ENCODE measurements around the gene GAS7. TPM values are rescaled to one million over a fixed set of nuclear protein-coding genes. Genes with fewer than 3 reads are reported as not detected.
"Not testable (repeated sequence)": the region's sequence is repeated elsewhere in the genome, so short reads cannot be mapped to it uniquely, and the experiment has no call there.

GAS7 gene
- total RNA-seq, 1 donor from 2014 or later, result 8.5 TPM

GRCh38 chr17:10018461-10018891, 179.9 kb downstream of the GAS7 start:
- Mint-ChIP-seq H3K27me3 (ENCODE audit: low read depth, unreplicated experiment) (peaks cover 3% of the 10 kb centered on the region), H3K27ac (ENCODE audit: unreplicated experiment) (no peak overlapping the region), H3K4me1 (ENCODE audit: low read depth, unreplicated experiment) (peaks cover 22% of the 10 kb centered on the region), H3K36me3 (ENCODE audit: low read depth, unreplicated experiment) (no peaks in the 10 kb centered on the region), H3K4me3 (ENCODE audit: unreplicated experiment) (no peak overlapping the region), H3K9me3 (ENCODE audit: unreplicated experiment) (no peaks in the 10 kb centered on the region)
- Histone ChIP-seq H3K9me3 (ENCODE audit: insufficient read depth, low read depth, low read length) (no peaks in the 10 kb centered on the region), H3K27me3 (ENCODE audit: insufficient read depth, low read length) (no peaks in the 10 kb centered on the region), H3K9ac (ENCODE audit: low read length) (no peak overlapping the region), H3K4me3 (ENCODE audit: insufficient read depth, low read depth, low read length) (no peak overlapping the region), H3K4me1 (ENCODE audit: insufficient read depth, low read length) (no peaks in the 10 kb centered on the region), H3K79me2 (ENCODE audit: insufficient read depth, low read length) (no peaks in the 10 kb centered on the region), H3K4me2 (ENCODE audit: low read length) (no peak overlapping the region), H3K36me3 (ENCODE audit: insufficient read depth, low read length) (no peaks in the 10 kb centered on the region), H3K27ac (ENCODE audit: low read depth, low read length) (no peak overlapping the region), H2AFZ (ENCODE audit: low read depth, low read length) (no peak overlapping the region), H4K20me1 (ENCODE audit: insufficient read depth, low read length) (no peaks in the 10 kb centered on the region)
- TF ChIP-seq EZH2 (IDR thresholded peaks at IDR 0.05; ENCODE audit: insufficient read depth, low read length) (no peak), CTCF (IDR thresholded peaks at IDR 0.05; ENCODE audit: insufficient read depth, low read depth, low read length) (no peak)
- FAIRE-seq, result no peak
- no peak for DNase-seq (ENCODE audit: low read depth)

- not testable (repeated sequence) for H3K4me1 ChIP-seq (ENCODE audit: insufficient read depth, low read length); H2AFZ ChIP-seq (ENCODE audit: low read depth, low read length); H3K27me3 ChIP-seq (ENCODE audit: insufficient read depth, low read length); H3K27me3 Mint-ChIP-seq (ENCODE audit: low read depth, unreplicated experiment); H3K9me3 ChIP-seq (ENCODE audit: insufficient read depth, low read depth, low read length); H3K36me3 ChIP-seq (ENCODE audit: insufficient read depth, low read length); FAIRE-seq; H3K4me3 ChIP-seq (ENCODE audit: insufficient read depth, low read depth, low read length); H3K27ac ChIP-seq (ENCODE audit: low read depth, low read length); DNase-seq (ENCODE audit: low read depth); H4K20me1 ChIP-seq (ENCODE audit: insufficient read depth, low read length); H3K9ac ChIP-seq (ENCODE audit: low read length); H3K27ac Mint-ChIP-seq (ENCODE audit: unreplicated experiment); H3K4me3 Mint-ChIP-seq (ENCODE audit: unreplicated experiment); H3K79me2 ChIP-seq (ENCODE audit: insufficient read depth, low read length); H3K4me2 ChIP-seq (ENCODE audit: low read length); H3K36me3 Mint-ChIP-seq (ENCODE audit: low read depth, unreplicated experiment); H3K9me3 Mint-ChIP-seq (ENCODE audit: unreplicated experiment)
- H3K4me1 Mint-ChIP-seq (ENCODE audit: low read depth, unreplicated experiment), result peaks cover 25% of the 10 kb centered on the region
These were observed 181.3 kb downstream of the GAS7 start for GRCh38 chr17:10016958-10017570.

GRCh38 chr17:10013365-10014112, 184.9 kb downstream of the GAS7 start:
- peaks cover 3% of the 10 kb centered on the region for H3K27me3 Mint-ChIP-seq (ENCODE audit: low read depth, unreplicated experiment)
- H3K27ac Mint-ChIP-seq (ENCODE audit: unreplicated experiment), result no peak overlapping the region
- no peaks in the 10 kb centered on the region for H3K36me3 Mint-ChIP-seq (ENCODE audit: low read depth, unreplicated experiment)
- Histone ChIP-seq H3K9ac (ENCODE audit: low read length) (no peak overlapping the region), H3K4me2 (ENCODE audit: low read length) (no peak overlapping the region), H3K27ac (ENCODE audit: low read depth, low read length) (no peak overlapping the region), H3K4me3 (ENCODE audit: insufficient read depth, low read depth, low read length) (no peak overlapping the region), H3K36me3 (ENCODE audit: insufficient read depth, low read length) (no peaks in the 10 kb centered on the region), H3K9me3 (ENCODE audit: insufficient read depth, low read depth, low read length) (no peaks in the 10 kb centered on the region), H3K27me3 (ENCODE audit: insufficient read depth, low read length) (no peaks in the 10 kb centered on the region), H4K20me1 (ENCODE audit: insufficient read depth, low read length) (no peaks in the 10 kb centered on the region), H2AFZ (ENCODE audit: low read depth, low read length) (no peak overlapping the region), H3K79me2 (ENCODE audit: insufficient read depth, low read length) (no peaks in the 10 kb centered on the region), H3K4me1 (ENCODE audit: insufficient read depth, low read length) (no peaks in the 10 kb centered on the region)
- H3K4me1 Mint-ChIP-seq (ENCODE audit: low read depth, unreplicated experiment), result peaks cover 15% of the 10 kb centered on the region
- FAIRE-seq (no peak), DNase-seq (ENCODE audit: low read depth) (no peak)
- TF ChIP-seq EZH2 (IDR thresholded peaks at IDR 0.05; ENCODE audit: insufficient read depth, low read length), result no peak
- TF ChIP-seq CTCF (IDR thresholded peaks at IDR 0.05; ENCODE audit: insufficient read depth, low read depth, low read length), result no peak
- no peak overlapping the region for H3K4me3 Mint-ChIP-seq (ENCODE audit: unreplicated experiment)
- no peaks in the 10 kb centered on the region for H3K9me3 Mint-ChIP-seq (ENCODE audit: unreplicated experiment)
